WTC11 (cell line): ENCODE results near the gene MRM3. TPM values are rescaled to one million over a fixed set of nuclear protein-coding genes. Genes with fewer than 3 reads are reported as not detected.
"Not testable (repeated sequence)": the region's sequence is repeated elsewhere in the genome, so short reads cannot be mapped to it uniquely, and the experiment has no call there.

Experiments used
- ATAC-seq: fragments of 200-7000 bp; cut with Tn5 transposase; 2 replicates; pipeline ENCODE4 v1.10.0; 2021; ENCODE audit warnings: mild to moderate bottlenecking, moderate library complexity
- CTCF ChIA-PET: fragments of 300-600 bp; sonication (Branson Sonifier 250); formaldehyde crosslinking; loops from one replicate; lab custom pipeline; 2021; ENCODE audit warnings: antibody characterized with exemption; lab: Charles Lee
- POLR2A ChIA-PET: fragments of 350-600 bp; sonication (Branson Sonifier 250); formaldehyde crosslinking; loops from one replicate; lab custom pipeline; 2021; ENCODE audit warnings: antibody characterized with exemption; lab: Charles Lee
- DNase-seq: peaks from one replicate; pipeline ENCODE4 v3.0.0; 2021; ENCODE audit warnings: low spot score
- H3K27ac Mint-ChIP-seq: 2 replicates; pipeline ENCODE4 v1.8.0; 2021; ENCODE audit warnings: mixed read lengths
- H3K27me3 Mint-ChIP-seq: 2 replicates; pipeline ENCODE4 v1.8.0; 2021; ENCODE audit warnings: low read depth, mild to moderate bottlenecking, moderate library complexity, mixed read lengths
- H3K36me3 Mint-ChIP-seq: 2 replicates; pipeline ENCODE4 v1.8.0; 2021; ENCODE audit warnings: mixed read lengths
- H3K4me1 Mint-ChIP-seq: 2 replicates; pipeline ENCODE4 v1.8.0; 2022; ENCODE audit warnings: mixed read lengths
- H3K4me3 Mint-ChIP-seq: 2 replicates; pipeline ENCODE4 v1.8.0; 2021; ENCODE audit warnings: mild to moderate bottlenecking, moderate library complexity, mixed read lengths
- H3K9me3 Mint-ChIP-seq: 2 replicates; pipeline ENCODE4 v1.8.0; 2021; ENCODE audit warnings: mixed read lengths
- ATF2 ChIP-seq: sonication (generic); formaldehyde crosslinking; IDR thresholded peaks from 2 replicates; pipeline ENCODE4 v1.8.1; 2022; ENCODE audit warnings: low read depth, missing genetic modification reagents, borderline replicate concordance
- CDX4 ChIP-seq: fragments of 250-450 bp; sonication (Bioruptor Pico); IDR thresholded peaks from 2 replicates; pipeline ENCODE4 v1.9.0; 2021; ENCODE audit warnings: moderate library complexity, mild to moderate bottlenecking, inconsistent platforms, borderline replicate concordance
- ETV6 ChIP-seq: sonication (generic); formaldehyde crosslinking; IDR thresholded peaks from 2 replicates; pipeline ENCODE4 v1.8.1; 2022; ENCODE audit warnings: mild to moderate bottlenecking, missing genetic modification reagents
- JUN ChIP-seq: sonication (generic); formaldehyde crosslinking; IDR thresholded peaks from 2 replicates; pipeline ENCODE4 v1.8.0; 2023; ENCODE audit warnings: mild to moderate bottlenecking, missing genetic modification reagents
- NFE2L1 ChIP-seq: sonication (generic); formaldehyde crosslinking; IDR thresholded peaks from 2 replicates; pipeline ENCODE4 v1.8.1; 2023; ENCODE audit warnings: missing genetic modification reagents
- NFYB ChIP-seq: sonication (generic); formaldehyde crosslinking; conservative IDR thresholded peaks from 2 replicates; pipeline ENCODE4 v1.8.0; 2022; ENCODE audit warnings: low read depth, missing genetic modification reagents
- RELA ChIP-seq: sonication (generic); formaldehyde crosslinking; IDR thresholded peaks from 2 replicates; pipeline ENCODE4 v1.8.1; 2022; ENCODE audit warnings: missing genetic modification reagents, mild to moderate bottlenecking, borderline replicate concordance
- SMAD3 ChIP-seq: sonication (generic); formaldehyde crosslinking; IDR thresholded peaks from 2 replicates; pipeline ENCODE4 v1.8.0; 2022; ENCODE audit warnings: missing genetic modification reagents, mild to moderate bottlenecking, borderline replicate concordance
- TCF7 ChIP-seq: sonication (generic); formaldehyde crosslinking; IDR thresholded peaks from 2 replicates; pipeline ENCODE4 v1.8.0; 2022; ENCODE audit warnings: mild to moderate bottlenecking, low read depth, missing genetic modification reagents, moderate library complexity
- TEAD1 ChIP-seq: sonication (generic); formaldehyde crosslinking; IDR thresholded peaks from 2 replicates; pipeline ENCODE4 v1.8.0; 2022; ENCODE audit warnings: mild to moderate bottlenecking, missing genetic modification reagents
- total RNA-seq: library from RNA; stranded (reverse); gene quantifications from 3 replicates; pipeline ENCODE4 v1.2.3, GENCODE V29; 2021
- TF ChIP-seq, protein P1 (sequence below): fragments of 250-450 bp; sonication (Bioruptor Pico); IDR thresholded peaks from 2 replicates; pipeline ENCODE4 v1.9.0; 2021; ENCODE audit warnings: mild to moderate bottlenecking
- TF ChIP-seq, protein P2 (sequence below): sonication (generic); formaldehyde crosslinking; IDR thresholded peaks from 2 replicates; pipeline ENCODE4 v1.8.0; 2022; ENCODE audit warnings: missing genetic modification reagents

Gene MRM3
- total RNA-seq, 1 experiment from 2014 or later: 25.0 TPM

DNA sequence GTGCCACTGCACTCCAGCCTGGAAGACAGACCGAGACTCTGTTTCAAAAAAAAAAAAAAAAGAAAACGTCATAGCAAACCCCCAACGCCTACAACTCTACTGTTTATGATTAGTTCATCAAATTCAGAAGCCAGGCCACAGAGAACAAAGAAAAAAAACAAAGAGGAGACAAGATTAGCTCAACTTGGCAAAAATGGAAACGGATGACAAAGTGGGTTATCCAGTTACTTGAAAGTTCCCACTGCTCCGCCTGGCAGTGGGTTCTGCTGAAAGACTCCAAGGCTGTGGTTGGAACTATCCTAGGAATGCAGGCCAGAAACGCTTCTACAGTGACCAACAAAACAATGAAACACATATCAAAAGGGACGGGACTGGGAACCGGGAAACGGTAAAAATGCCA lies 53.1 kb downstream of the MRM3 start:
- H3K9me3 Mint-ChIP-seq: peaks cover 3% of the 10 kb centered on the region; the same call in 1 of the 2 replicates
- ChIA-PET POLR2A (interaction anchor here (0.7 kb wide), 1 partner anchor 346 kb away, joined by 3 read pairs; no protein-coding TSS in a partner anchor), CTCF (interaction anchor here (2.5 kb wide), 1 partner anchor 44 kb away, joined by 8 read pairs; no protein-coding TSS in a partner anchor)
- ATAC-seq (peak; percentile 86), DNase-seq (no peak)
- H3K27me3 Mint-ChIP-seq: no peaks in the 10 kb centered on the region
- TF ChIP-seq ETV6: no peak
- TF ChIP-seq SMAD3 (CRISPR knock-in tag): no peak
- TF ChIP-seq NFYB (CRISPR knock-in tag): no peak
- no peak for TF ChIP-seq JUN (CRISPR knock-in tag)
- TF ChIP-seq, protein P1, sequence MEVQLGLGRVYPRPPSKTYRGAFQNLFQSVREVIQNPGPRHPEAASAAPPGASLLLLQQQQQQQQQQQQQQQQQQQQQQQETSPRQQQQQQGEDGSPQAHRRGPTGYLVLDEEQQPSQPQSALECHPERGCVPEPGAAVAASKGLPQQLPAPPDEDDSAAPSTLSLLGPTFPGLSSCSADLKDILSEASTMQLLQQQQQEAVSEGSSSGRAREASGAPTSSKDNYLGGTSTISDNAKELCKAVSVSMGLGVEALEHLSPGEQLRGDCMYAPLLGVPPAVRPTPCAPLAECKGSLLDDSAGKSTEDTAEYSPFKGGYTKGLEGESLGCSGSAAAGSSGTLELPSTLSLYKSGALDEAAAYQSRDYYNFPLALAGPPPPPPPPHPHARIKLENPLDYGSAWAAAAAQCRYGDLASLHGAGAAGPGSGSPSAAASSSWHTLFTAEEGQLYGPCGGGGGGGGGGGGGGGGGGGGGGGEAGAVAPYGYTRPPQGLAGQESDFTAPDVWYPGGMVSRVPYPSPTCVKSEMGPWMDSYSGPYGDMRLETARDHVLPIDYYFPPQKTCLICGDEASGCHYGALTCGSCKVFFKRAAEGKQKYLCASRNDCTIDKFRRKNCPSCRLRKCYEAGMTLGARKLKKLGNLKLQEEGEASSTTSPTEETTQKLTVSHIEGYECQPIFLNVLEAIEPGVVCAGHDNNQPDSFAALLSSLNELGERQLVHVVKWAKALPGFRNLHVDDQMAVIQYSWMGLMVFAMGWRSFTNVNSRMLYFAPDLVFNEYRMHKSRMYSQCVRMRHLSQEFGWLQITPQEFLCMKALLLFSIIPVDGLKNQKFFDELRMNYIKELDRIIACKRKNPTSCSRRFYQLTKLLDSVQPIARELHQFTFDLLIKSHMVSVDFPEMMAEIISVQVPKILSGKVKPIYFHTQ: no peak
- no peak for TF ChIP-seq CDX4
- no peak for TF ChIP-seq RELA (CRISPR knock-in tag)
- TF ChIP-seq TEAD1 (CRISPR knock-in tag): no peak
- TF ChIP-seq NFE2L1 (CRISPR knock-in tag): no peak
- TF ChIP-seq ATF2: no peak
- peak overlapping the region; percentile 95 for H3K27ac Mint-ChIP-seq
- H3K4me1 Mint-ChIP-seq: peaks cover 17% of the 10 kb centered on the region
- no peak overlapping the region for H3K4me3 Mint-ChIP-seq
- no peaks in the 10 kb centered on the region for H3K36me3 Mint-ChIP-seq

- ATAC-seq, H3K27ac Mint-ChIP-seq, POLR2A ChIA-PET, DNase-seq, H3K9me3 Mint-ChIP-seq, H3K27me3 Mint-ChIP-seq, H3K36me3 Mint-ChIP-seq, H3K4me3 Mint-ChIP-seq: not testable (repeated sequence)
- H3K4me1 Mint-ChIP-seq: peaks cover 17% of the 10 kb centered on the region
- CTCF ChIA-PET: interaction anchor here (2.5 kb wide), 1 partner anchor 44 kb away, joined by 8 read pairs; no protein-coding TSS in a partner anchor
These were observed 53.6 kb downstream of the MRM3 start for GRCh38 chr17:835721-836120.

DNA sequence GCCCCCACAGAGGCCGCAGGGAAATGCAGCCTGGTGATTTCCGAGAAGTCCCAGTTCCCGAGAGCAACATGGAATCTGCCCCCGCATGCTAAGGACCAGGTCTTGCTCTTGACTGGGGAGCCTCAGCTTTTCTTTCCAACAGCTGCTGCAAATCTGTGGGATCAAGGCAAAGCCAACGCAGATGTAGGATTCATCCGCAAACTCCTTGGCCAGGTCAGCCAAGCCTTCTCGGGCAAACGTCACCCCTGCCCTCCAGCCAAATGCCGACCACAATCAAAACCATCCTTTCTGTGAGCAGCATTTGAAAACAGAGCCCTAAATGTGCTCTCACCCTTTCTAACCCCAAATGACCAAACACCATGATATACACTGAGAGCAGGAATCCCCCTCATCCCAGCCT lies 54.0 kb downstream of the MRM3 start:
- no peak for TF ChIP-seq TCF7 (CRISPR knock-in tag)
- TF ChIP-seq, protein P2, sequence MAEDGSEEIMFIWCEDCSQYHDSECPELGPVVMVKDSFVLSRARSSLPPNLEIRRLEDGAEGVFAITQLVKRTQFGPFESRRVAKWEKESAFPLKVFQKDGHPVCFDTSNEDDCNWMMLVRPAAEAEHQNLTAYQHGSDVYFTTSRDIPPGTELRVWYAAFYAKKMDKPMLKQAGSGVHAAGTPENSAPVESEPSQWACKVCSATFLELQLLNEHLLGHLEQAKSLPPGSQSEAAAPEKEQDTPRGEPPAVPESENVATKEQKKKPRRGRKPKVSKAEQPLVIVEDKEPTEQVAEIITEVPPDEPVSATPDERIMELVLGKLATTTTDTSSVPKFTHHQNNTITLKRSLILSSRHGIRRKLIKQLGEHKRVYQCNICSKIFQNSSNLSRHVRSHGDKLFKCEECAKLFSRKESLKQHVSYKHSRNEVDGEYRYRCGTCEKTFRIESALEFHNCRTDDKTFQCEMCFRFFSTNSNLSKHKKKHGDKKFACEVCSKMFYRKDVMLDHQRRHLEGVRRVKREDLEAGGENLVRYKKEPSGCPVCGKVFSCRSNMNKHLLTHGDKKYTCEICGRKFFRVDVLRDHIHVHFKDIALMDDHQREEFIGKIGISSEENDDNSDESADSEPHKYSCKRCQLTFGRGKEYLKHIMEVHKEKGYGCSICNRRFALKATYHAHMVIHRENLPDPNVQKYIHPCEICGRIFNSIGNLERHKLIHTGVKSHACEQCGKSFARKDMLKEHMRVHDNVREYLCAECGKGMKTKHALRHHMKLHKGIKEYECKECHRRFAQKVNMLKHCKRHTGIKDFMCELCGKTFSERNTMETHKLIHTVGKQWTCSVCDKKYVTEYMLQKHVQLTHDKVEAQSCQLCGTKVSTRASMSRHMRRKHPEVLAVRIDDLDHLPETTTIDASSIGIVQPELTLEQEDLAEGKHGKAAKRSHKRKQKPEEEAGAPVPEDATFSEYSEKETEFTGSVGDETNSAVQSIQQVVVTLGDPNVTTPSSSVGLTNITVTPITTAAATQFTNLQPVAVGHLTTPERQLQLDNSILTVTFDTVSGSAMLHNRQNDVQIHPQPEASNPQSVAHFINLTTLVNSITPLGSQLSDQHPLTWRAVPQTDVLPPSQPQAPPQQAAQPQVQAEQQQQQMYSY (CRISPR knock-in tag): 0 out of 2 replicates have a peak, but pooled peaks have one; percentile 8
- H3K27me3 Mint-ChIP-seq: no peaks in the 10 kb centered on the region
- peak overlapping the region; percentile 85 for H3K27ac Mint-ChIP-seq
- ChIA-PET POLR2A (no interaction called here), CTCF (interaction anchor here (1.1 to 2.5 kb wide), 4 partner anchors 41 to 145 kb away, joined by 3 to 8 read pairs (median 4); no protein-coding TSS in a partner anchor)
- no peak overlapping the region for H3K4me3 Mint-ChIP-seq
- ATAC-seq (peak; percentile 24), DNase-seq (no peak)
- no peaks in the 10 kb centered on the region for H3K36me3 Mint-ChIP-seq
- peaks cover 3% of the 10 kb centered on the region; the same call in 1 of the 2 replicates for H3K9me3 Mint-ChIP-seq
- H3K4me1 Mint-ChIP-seq: peaks cover 17% of the 10 kb centered on the region
